Anterior cingulate cortex (tissue), 58 donors: ENCODE measurements around the gene ROBO1.
A peak's percentile ranks its signal among the peaks of the same experiment; 100 is the strongest.
"Not testable (repeated sequence)": the region's sequence is repeated elsewhere in the genome, so short reads cannot be mapped to it uniquely, and the experiment has no call there.

ENCODE experiments used
- DNase-seq, 58 donors: peaks; one replicate each; lab custom pipeline; 2025; lab: John Stamatoyannopoulos, UW

The ROBO1 gene

DNA sequence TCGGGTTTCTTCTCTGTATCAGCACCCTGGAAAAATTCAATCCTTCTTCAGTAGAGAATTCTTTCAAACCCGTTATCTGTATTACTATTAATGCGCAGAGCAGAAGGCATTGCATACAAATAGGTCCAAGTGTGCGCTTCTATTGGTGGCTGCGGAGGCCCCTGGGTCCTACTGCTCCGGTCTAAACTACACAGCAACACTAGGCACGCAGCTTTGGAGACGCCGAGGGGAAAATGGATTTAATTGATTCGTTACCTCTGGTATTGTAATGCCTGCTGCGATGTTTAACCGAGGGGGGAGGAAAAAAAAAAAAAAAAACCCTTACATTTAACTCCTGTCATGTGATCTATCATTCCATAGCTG is at the start of gene ROBO1:
TSS of gene ROBO1 (minus strand) at position 94 of the 363 bp plus-strand sequence.
- DNase-seq, result peak in 3 of 58 donors; percentile 4 to 20 (median 8)

- DNase-seq, result no peak
Measured at GRCh38 chr3:79817224-79817623, 49.4 kb upstream of the ROBO1 start.

DNA sequence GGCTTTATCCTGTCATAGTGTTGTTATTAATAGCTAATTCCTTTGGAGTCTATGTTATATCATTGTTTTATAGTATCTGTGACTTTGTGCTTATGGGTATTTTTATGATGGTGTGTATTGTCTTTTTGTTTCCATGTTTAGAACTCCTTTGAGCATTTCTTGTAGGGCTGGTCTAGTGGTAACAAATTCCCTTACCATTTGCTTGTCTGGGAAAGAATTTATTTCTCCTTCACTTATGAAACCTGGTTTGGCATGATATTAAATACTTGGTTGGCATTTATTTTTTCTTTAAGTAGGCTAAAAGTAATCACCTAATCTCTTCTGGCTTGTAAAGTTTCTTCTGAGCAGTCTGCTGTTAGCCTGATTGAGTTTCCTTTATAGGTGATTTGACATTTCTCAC is 47.7 kb upstream of the ROBO1 start:
- DNase-seq, result no peak

GRCh38 chr3:79810581-79810980 is 42.8 kb upstream of the ROBO1 start:
- no peak for DNase-seq

- no peak for DNase-seq
Measured at GRCh38 chr3:79810092-79810491, 42.3 kb upstream of the ROBO1 start.

GRCh38 chr3:79809106-79809505 is 41.3 kb upstream of the ROBO1 start:
- no peak for DNase-seq

DNA sequence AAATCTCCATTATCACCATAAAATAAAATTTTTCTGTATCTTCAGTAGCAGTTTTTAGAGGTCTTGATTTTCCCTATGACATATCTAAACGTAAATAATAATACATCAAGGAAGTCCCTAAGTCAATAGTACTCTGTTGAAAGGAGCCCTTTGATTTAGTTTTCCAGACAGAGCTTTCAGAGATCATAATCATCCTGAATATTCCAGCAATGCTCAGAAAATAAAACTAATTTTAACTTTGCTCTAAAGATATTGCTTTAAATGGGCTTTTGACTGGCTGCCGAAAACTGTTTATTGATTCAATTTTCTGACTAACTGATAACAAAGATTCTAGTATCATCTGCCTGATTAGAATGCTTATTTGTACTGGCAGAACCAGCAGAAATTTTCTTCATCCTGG is 40.7 kb upstream of the ROBO1 start:
- DNase-seq, result no peak

DNA sequence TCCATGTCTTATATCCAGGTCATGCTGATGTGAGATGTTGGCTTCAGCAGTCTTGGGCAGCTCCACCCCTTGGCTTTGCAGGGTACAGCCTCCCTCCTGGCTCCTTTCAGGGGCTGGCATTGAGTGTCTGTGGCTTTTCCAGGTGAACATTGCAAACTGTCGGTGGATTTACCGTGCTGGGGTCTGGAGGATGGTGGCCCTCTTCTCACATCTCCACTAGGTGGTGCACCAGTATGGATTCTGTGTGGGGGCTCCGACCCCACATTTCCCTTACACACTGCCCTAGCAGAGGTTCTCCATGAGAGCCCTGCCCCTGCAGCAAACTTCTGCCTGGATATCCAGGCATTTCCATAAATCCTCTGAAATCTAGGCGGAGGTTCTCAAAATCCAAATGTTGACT is 22.4 kb upstream of the ROBO1 start:
- DNase-seq, result not testable (repeated sequence)

- no peak for DNase-seq
Measured at GRCh38 chr3:79773291-79773690, 5.5 kb upstream of the ROBO1 start.

DNA sequence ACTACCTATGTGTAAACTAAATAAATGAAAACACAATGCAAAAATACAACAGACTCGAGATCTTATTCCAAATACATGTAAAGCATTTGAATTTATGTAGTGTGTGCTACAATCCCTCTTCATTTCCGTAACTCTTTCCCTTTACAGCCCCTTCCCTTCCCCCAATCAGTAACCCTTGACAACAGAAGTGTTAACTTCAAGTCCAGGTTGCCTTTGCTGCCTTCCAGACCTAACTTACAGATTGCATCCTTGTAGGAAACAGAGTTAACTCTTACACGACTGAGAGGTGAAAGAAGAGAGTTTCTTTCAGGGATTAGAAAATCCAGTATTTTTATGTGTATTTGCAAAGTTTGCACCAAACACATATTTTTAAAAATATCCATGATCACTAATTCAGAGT is 1.4 kb upstream of the ROBO1 start:
- DNase-seq, result no peak

DNA sequence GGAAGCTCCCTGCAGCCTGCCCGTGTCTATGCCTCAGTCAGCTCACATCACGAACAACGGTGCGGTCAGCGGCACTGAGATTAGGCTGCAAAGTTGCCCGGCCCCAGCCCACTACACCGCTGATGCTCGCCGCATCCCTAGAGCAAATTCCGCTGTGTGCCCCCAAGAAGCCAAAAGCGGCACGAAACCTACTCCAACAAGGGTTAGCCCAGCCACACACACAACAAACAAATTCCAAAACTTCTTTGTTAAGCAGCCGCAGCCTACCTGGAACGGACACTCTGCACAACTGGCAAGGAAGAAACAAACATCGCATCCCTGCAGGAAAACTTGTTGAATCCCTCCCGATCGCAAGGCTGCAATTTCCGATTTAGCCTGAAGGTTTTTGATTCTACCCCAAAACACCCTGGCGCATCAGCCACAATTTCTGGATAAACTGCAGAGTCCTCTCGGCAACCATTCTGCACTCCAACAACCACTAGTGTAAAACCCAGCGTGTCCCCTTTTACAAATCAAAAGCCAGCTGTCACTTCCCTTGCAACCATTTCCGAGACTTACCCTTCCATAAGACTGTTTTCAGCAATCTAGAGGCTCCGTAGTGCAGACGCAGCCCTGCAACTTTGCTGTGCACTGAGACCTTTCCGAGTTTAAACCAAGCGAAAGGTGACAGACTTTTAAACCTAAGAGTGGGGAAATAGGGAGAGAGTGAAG is 449 bp downstream of the ROBO1 start:
- peak in 2 of 58 donors; percentile 13 to 37 for DNase-seq

- DNase-seq, result peak in 6 of 58 donors; percentile 2 to 26 (median 6)
Measured at GRCh38 chr3:79766496-79767193, 1.2 kb downstream of the ROBO1 start.

- DNase-seq, result peak in 1 of 58 donors; percentile 4
Measured at GRCh38 chr3:79765911-79766310, 1.9 kb downstream of the ROBO1 start.

DNA sequence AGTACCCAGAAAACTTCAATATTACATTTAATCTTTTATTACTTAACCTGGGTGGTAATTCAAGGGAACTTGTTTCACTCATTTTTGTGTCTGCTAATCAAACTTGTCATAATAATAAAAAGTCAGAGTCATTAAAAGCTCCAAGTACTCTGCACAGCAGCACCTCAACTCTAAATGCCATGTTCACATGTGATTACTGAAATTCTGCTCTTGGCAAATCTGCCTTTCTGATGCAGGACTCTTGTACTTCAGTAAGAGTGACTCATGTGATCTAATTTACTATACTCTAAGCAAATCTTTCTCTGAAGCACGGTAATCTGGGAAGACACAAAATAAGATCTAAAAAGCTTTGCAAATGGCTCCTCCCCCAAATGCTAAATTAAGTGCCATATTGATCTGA is 6.4 kb downstream of the ROBO1 start:
- no peak for DNase-seq

DNA sequence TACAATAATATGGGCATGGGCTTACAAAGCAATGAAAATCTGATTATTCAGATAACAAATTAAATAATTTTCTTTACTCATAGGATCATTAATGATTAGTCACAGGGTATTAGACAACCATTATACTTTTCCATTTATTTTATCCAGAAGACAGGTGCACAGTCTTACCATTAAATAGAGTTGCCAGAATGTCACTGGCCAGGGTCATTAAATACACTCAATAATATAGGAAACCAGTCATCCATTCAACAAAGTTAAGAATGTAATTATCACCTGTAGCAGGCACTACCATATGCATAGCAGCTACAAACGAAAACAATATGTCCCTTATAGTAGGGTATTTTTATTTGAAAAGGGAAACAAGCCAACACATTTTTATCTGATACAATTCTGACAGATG is 16.1 kb downstream of the ROBO1 start:
- DNase-seq, result no peak

GRCh38 chr3:79737530-79737929 is 30.3 kb downstream of the ROBO1 start:
- no peak for DNase-seq

- peak in 13 of 58 donors; percentile 0 to 20 (median 3) for DNase-seq
Measured at GRCh38 chr3:79729096-79729495, 38.7 kb downstream of the ROBO1 start.

GRCh38 chr3:79726786-79727185 is 41.0 kb downstream of the ROBO1 start:
- DNase-seq, result no peak

- DNase-seq, result no peak
Measured at GRCh38 chr3:79724206-79724605, 43.6 kb downstream of the ROBO1 start.

GRCh38 chr3:79690072-79690471 is 77.7 kb downstream of the ROBO1 start:
- no peak for DNase-seq

- no peak for DNase-seq
Measured at GRCh38 chr3:79685108-79685507, 82.7 kb downstream of the ROBO1 start.

- no peak for DNase-seq
Measured at GRCh38 chr3:79684041-79684440, 83.8 kb downstream of the ROBO1 start.
